Activated B cell treated with CpG ODN at 0.5 μM for 24 hours (primary cell): Measurements from ENCODE around the gene ITGAX. TPM values are rescaled to one million over a fixed set of nuclear protein-coding genes. Genes with fewer than 3 reads are reported as not detected.
"Not testable (repeated sequence)": the region's sequence is repeated elsewhere in the genome, so short reads cannot be mapped to it uniquely, and the experiment has no call there.

Experiments used
- ATAC-seq: fragments of 200-7000 bp; cut with Tn5 transposase; one replicate; pipeline ENCODE4 v1.10.0; 2021; ENCODE audit warnings: low read depth, mild to moderate bottlenecking, moderate library complexity
- CTCF ChIA-PET: fragments of 350-600 bp; sonication (Branson Sonifier 250); formaldehyde crosslinking; loops from one replicate; lab custom pipeline; 2021; ENCODE audit warnings: antibody characterized with exemption; lab: Charles Lee
- POLR2A ChIA-PET: fragments of 350-600 bp; sonication (Branson Sonifier 250); formaldehyde crosslinking; loops from one replicate; lab custom pipeline; 2021; ENCODE audit warnings: antibody characterized with exemption; lab: Charles Lee
- DNase-seq: peaks from one replicate; pipeline ENCODE4 v3.0.0; 2022
- H3K27ac Mint-ChIP-seq: one replicate; pipeline ENCODE4 v1.8.0; 2020; ENCODE audit warnings: mixed read lengths
- H3K27me3 Mint-ChIP-seq: one replicate; pipeline ENCODE4 v1.8.0; 2021; ENCODE audit warnings: mixed read lengths
- H3K36me3 Mint-ChIP-seq: one replicate; pipeline ENCODE4 v1.8.0; 2021; ENCODE audit warnings: low read depth, mixed read lengths
- H3K4me1 Mint-ChIP-seq: one replicate; pipeline ENCODE4 v1.8.0; 2021; ENCODE audit warnings: mixed read lengths
- H3K4me3 Mint-ChIP-seq: one replicate; pipeline ENCODE4 v1.8.0; 2020; ENCODE audit warnings: mild to moderate bottlenecking, mixed read lengths
- H3K9me3 Mint-ChIP-seq: one replicate; pipeline ENCODE4 v1.8.0; 2020; ENCODE audit warnings: mixed read lengths
- CTCF ChIP-seq: fragments of 200-600 bp; IDR thresholded peaks from one replicate; pipeline ENCODE4 v1.8.0; 2022; ENCODE audit warnings: antibody characterized with exemption, mild to moderate bottlenecking
- intact Hi-C: fragments of 100-400 bp; cut with micrococcal nuclease; formaldehyde crosslinking; loops from one replicate; pipeline ENCODE4 v1.15.1; 2024
- total RNA-seq: library from RNA; stranded (reverse); gene quantifications from 2 replicates; pipeline ENCODE4 v1.2.3, GENCODE V29; 2022

Gene ITGAX
- total RNA-seq, 1 donor from 2014 or later, result 100 TPM

- H3K27ac Mint-ChIP-seq, result no peak overlapping the region
- H3K27me3 Mint-ChIP-seq, result peaks cover 6% of the 10 kb centered on the region
- intact Hi-C loops, result no loop called here
- ChIA-PET CTCF (no interaction called here), POLR2A (no interaction called here)
- no peak for TF ChIP-seq CTCF
- peaks cover 8% of the 10 kb centered on the region for H3K4me1 Mint-ChIP-seq
- no peak overlapping the region for H3K4me3 Mint-ChIP-seq
- ATAC-seq (no peak), DNase-seq (no peak)
- H3K36me3 Mint-ChIP-seq, result no peaks in the 10 kb centered on the region
- no peaks in the 10 kb centered on the region for H3K9me3 Mint-ChIP-seq
Observed at GRCh38 chr16:31413381-31413780, 58.4 kb downstream of the ITGAX start.

DNA sequence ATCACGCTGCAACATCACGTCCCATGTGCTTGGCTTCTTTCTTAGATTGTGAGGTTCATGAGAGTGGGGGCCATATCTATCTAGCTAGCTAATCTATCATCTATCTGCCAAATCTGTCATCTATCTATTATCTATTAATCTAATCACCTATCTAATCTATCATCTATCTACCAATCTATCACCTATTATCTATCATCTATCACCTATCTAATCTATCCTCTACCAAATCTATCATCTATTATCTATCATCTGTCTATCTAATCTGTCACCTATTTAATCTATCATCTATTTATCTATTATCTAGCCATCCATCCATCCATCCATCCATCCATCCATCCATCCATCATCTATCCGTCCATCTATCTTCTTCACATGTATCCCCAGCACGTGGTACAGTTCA, 59.0 kb downstream of the ITGAX start:
- intact Hi-C loops, result no loop called here
- Mint-ChIP-seq H3K9me3 (no peaks in the 10 kb centered on the region), H3K4me3 (no peak overlapping the region), H3K27me3 (peaks cover 6% of the 10 kb centered on the region), H3K36me3 (no peaks in the 10 kb centered on the region), H3K4me1 (peaks cover 8% of the 10 kb centered on the region), H3K27ac (no peak overlapping the region)
- POLR2A ChIA-PET, result no interaction called here
- CTCF ChIA-PET, result no interaction called here
- ATAC-seq (no peak), DNase-seq (no peak)
- no peak for TF ChIP-seq CTCF

DNA sequence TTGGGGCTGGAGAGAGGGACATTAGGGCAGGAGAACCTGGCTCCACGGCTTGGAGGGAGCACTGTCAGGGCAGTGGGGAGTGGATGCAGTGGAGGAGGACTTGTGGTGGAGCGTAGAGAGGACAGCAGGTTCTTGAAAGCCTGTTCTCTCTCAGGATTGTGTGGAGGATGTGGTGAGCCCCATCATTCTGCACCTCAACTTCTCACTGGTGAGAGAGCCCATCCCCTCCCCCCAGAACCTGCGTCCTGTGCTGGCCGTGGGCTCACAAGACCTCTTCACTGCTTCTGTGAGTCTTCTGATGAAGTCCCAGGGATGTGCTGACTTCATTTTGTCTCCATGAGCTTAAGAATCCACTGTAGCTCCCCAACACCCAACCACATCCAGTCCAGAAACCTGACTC, 59.7 kb downstream of the ITGAX start:
- no peak for ATAC-seq

GRCh38 chr16:31416371-31416770, 61.4 kb downstream of the ITGAX start:
- Mint-ChIP-seq H3K4me3 (no peak overlapping the region), H3K27ac (no peak overlapping the region), H3K9me3 (no peaks in the 10 kb centered on the region), H3K27me3 (peaks cover 6% of the 10 kb centered on the region), H3K36me3 (no peaks in the 10 kb centered on the region), H3K4me1 (peaks cover 8% of the 10 kb centered on the region)
- DNase-seq (no peak), ATAC-seq (no peak)
- intact Hi-C loops, result no loop called here
- TF ChIP-seq CTCF, result no peak
- ChIA-PET CTCF (no interaction called here), POLR2A (interaction anchor here (0.6 kb wide), 1 partner anchor 154 kb away, joined by 3 read pairs; no protein-coding TSS in a partner anchor)

More for the DNA sequence above, 59.7 kb downstream of the ITGAX start:
- Mint-ChIP-seq H3K9me3 (no peaks in the 10 kb centered on the region), H3K36me3 (no peaks in the 10 kb centered on the region), H3K27me3 (peaks cover 6% of the 10 kb centered on the region), H3K27ac (no peak overlapping the region), H3K4me1 (peaks cover 8% of the 10 kb centered on the region), H3K4me3 (no peak overlapping the region)
- CTCF ChIA-PET, result no interaction called here
- DNase-seq, result no peak
- intact Hi-C loops, result no loop called here
- TF ChIP-seq CTCF, result no peak
- POLR2A ChIA-PET, result no interaction called here

DNA sequence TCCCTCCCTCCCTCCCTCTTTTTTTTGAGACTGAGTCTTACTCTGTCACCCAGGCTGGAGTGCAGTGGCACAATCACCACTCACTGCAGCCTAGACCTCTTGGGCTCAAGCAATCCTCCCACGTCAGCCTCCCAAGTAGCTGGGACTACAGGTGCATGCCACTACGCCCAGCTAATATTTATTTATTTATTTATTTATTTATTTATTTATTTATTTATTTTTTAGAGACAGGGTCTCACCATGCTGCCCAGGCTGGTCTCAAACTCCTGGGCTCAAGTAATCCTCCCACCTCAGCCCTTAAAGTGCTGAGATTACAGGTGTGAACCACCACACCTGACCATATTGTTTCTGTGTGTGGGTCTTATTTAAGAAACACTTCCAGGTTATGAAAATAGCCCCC, 62.1 kb downstream of the ITGAX start:
- ATAC-seq, POLR2A ChIA-PET: not testable (repeated sequence)

GRCh38 chr16:31417916-31418315, 62.9 kb downstream of the ITGAX start:
- Mint-ChIP-seq H3K27me3 (peaks cover 6% of the 10 kb centered on the region), H3K9me3 (no peaks in the 10 kb centered on the region), H3K4me1 (peaks cover 8% of the 10 kb centered on the region), H3K4me3 (no peak overlapping the region), H3K27ac (no peak overlapping the region), H3K36me3 (no peaks in the 10 kb centered on the region)
- ATAC-seq, result no peak
- TF ChIP-seq CTCF, result no peak
- intact Hi-C loops, result no loop called here
- DNase-seq, result no peak
- CTCF ChIA-PET, result no interaction called here
- POLR2A ChIA-PET, result no interaction called here

More for the DNA sequence above, 62.1 kb downstream of the ITGAX start:
- intact Hi-C loops, H3K36me3 Mint-ChIP-seq, H3K4me3 Mint-ChIP-seq, CTCF ChIA-PET, H3K9me3 Mint-ChIP-seq, H3K4me1 Mint-ChIP-seq, H3K27me3 Mint-ChIP-seq, DNase-seq, H3K27ac Mint-ChIP-seq: not testable (repeated sequence)
